A673 (cell line): ENCODE measurements around the gene STAT6. TPM values are rescaled to one million over a fixed set of nuclear protein-coding genes. Genes with fewer than 3 reads are reported as not detected.

ENCODE experiments used
- BruUV-seq: library from RNA; stranded (reverse); fragments of 400-500 nt; replicated peaks from 2 replicates; lab custom pipeline; 2021; lab: Mats Ljungman, UMichigan
- CTCF ChIA-PET: fragments of 300-600 bp; sonication (Branson Sonifier 250); formaldehyde crosslinking; loops from one replicate; lab custom pipeline; 2022; ENCODE audit warnings: antibody characterized with exemption; lab: Charles Lee
- POLR2A ChIA-PET: fragments of 300-600 bp; sonication (Branson Sonifier 250); formaldehyde crosslinking; loops from one replicate; lab custom pipeline; 2022; ENCODE audit warnings: antibody characterized with exemption; ENCODE audit not compliant: low non-redundant PET; lab: Charles Lee
- DNase-seq: peaks from one replicate; pipeline ENCODE4 v3.0.0-alpha.2; 2015; ENCODE audit warnings: low spot score
- H3K27ac ChIP-seq: fragments of 200-600 bp; sonication (generic); 2 replicates; pipeline ENCODE4 v1.5.1; 2016; ENCODE audit warnings: mixed run types, low read depth, mild to moderate bottlenecking, mixed read lengths, antibody characterized with exemption, low read length; ENCODE audit not compliant: poor library complexity, severe bottlenecking
- H3K27me3 ChIP-seq: fragments of 200-600 bp; sonication (generic); replicated peaks from 2 replicates; pipeline ENCODE4 v1.6.1; 2017; ENCODE audit warnings: mixed run types, low read depth, mild to moderate bottlenecking, mixed read lengths, antibody characterized with exemption, low read length; ENCODE audit not compliant: insufficient read depth, poor library complexity
- H3K36me3 ChIP-seq: fragments of 200-600 bp; sonication (generic); 2 replicates; pipeline ENCODE4 v1.6.1; 2016; ENCODE audit warnings: mixed run types, mild to moderate bottlenecking, mixed read lengths, antibody characterized with exemption, low read length; ENCODE audit not compliant: insufficient read depth, poor library complexity, severe bottlenecking
- H3K4me1 ChIP-seq: fragments of 200-600 bp; sonication (generic); 2 replicates; pipeline ENCODE4 v1.6.1; 2017; ENCODE audit warnings: mixed run types, mild to moderate bottlenecking, mixed read lengths, antibody characterized with exemption, low read length; ENCODE audit not compliant: insufficient read depth, poor library complexity, severe bottlenecking
- H3K4me3 ChIP-seq: fragments of 200-600 bp; sonication (generic); 2 replicates; pipeline ENCODE4 v1.5.1; 2016; ENCODE audit warnings: low read depth, mixed run types, mild to moderate bottlenecking, mixed read lengths, low read length; ENCODE audit not compliant: poor library complexity, severe bottlenecking
- H3K9me3 ChIP-seq: fragments of 200-600 bp; sonication (generic); 2 replicates; pipeline ENCODE4 v1.6.1; 2016; ENCODE audit warnings: mixed run types, low read depth, mild to moderate bottlenecking, mixed read lengths, antibody characterized with exemption, low read length; ENCODE audit not compliant: poor library complexity, severe bottlenecking
- EZH2 ChIP-seq: fragments of 200-600 bp; sonication (generic); IDR thresholded peaks from 2 replicates; pipeline ENCODE4 v1.6.1; 2017; ENCODE audit warnings: borderline replicate concordance, low read depth, mild to moderate bottlenecking, mixed read lengths, antibody characterized with exemption, low read length; ENCODE audit not compliant: poor library complexity, severe bottlenecking
- intact Hi-C: fragments of 100-400 bp; cut with micrococcal nuclease; formaldehyde crosslinking; loops from one replicate; pipeline ENCODE4 v1.10.0; 2022; ENCODE audit not compliant: unreplicated experiment
- total RNA-seq: library from RNA; stranded (reverse); gene quantifications from 2 replicates; pipeline ENCODE4 v1.2.3, GENCODE V29; 2021
- TF ChIP-seq, protein P1 (sequence below): fragments of 300-800, 200-600 bp; sonication (generic); conservative IDR thresholded peaks from 2 replicates; pipeline ENCODE4 v1.5.1; 2017; ENCODE audit warnings: low read depth, mild to moderate bottlenecking, antibody characterized with exemption, low read length, moderate library complexity, mixed read lengths

Gene STAT6
- total RNA-seq, 1 experiment from 2014 or later: 111 TPM

DNA sequence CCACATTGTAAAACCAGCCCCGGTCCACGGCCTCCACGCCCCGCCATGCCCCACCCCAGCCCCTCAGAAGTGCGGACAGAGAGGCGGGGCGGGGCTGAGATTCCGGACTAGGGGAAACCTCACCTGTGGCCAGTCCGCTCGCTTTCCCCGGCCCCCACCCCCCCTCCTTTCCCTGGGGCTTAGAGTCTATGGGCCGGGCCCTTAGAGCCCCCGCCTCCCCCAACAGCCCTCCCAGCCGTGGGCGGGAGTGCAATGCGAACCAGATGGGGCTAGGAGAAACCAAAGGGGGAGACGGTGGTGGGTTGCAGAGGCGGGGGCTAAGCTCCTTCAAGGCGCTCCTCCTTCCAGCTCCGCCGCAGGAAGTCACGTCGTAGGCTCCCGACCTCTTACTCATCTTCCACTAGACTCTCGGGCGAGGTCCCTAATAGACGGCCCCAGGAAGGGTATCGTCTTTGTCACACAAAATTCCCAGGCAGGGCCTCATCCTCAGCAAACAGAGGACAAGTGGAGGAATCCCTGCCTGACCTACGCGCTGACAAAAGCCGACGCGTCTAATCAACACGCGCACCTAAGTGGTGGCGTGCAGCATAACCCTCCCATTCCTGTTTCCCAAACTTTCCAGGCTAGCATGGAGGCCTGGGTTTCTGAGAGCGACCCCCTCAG lies 23.3 kb downstream of the STAT6 start:
- intact Hi-C loops: loop anchor here (1.0 kb wide), 1 partner anchor 9 kb away; no protein-coding TSS in a partner anchor

DNA sequence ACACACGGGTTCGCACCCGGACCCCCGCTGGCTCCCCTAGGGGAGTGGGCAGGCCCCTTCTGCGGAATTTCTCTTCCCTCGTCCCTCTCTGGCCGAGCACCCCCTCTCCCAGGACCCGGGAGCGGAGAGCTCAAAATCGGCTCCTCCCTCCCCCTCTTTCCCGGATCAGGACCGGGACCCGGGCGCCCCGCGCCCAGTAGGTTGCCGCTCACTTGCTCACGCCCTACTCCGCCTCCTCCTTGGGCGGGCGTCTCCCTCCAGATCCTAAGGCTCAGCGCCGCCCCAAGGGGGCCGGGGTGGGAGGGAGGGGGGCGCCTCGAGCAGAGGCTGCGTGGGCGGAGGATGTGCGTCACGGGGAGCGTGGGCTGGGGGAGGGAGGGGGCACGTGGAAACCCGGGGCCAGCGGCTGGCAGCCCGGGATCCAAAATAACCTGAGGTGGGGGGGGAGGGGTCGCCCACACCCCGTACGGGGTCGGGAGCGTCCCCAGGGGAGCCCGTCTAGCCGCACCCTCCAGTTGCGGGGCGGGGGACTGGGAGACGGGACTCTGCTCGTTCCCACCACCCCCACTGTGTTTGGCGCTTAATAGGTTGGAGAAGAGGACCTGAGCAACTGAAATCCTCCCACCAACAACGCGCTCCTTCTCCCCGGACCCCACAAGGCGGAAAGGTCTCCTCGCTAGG lies 24.0 kb downstream of the STAT6 start:
- peaks cover 36% of the 10 kb centered on the region for H3K4me1 ChIP-seq
- no TSS peak for BruUV-seq
- TF ChIP-seq, protein P1, sequence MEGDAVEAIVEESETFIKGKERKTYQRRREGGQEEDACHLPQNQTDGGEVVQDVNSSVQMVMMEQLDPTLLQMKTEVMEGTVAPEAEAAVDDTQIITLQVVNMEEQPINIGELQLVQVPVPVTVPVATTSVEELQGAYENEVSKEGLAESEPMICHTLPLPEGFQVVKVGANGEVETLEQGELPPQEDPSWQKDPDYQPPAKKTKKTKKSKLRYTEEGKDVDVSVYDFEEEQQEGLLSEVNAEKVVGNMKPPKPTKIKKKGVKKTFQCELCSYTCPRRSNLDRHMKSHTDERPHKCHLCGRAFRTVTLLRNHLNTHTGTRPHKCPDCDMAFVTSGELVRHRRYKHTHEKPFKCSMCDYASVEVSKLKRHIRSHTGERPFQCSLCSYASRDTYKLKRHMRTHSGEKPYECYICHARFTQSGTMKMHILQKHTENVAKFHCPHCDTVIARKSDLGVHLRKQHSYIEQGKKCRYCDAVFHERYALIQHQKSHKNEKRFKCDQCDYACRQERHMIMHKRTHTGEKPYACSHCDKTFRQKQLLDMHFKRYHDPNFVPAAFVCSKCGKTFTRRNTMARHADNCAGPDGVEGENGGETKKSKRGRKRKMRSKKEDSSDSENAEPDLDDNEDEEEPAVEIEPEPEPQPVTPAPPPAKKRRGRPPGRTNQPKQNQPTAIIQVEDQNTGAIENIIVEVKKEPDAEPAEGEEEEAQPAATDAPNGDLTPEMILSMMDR: no peak
- no peak for TF ChIP-seq EZH2
- H3K27me3 ChIP-seq: no peaks in the 10 kb centered on the region
- peak overlapping the region; percentile 63 for H3K4me3 ChIP-seq
- H3K27ac ChIP-seq: peak overlapping the region; percentile 100
- POLR2A ChIA-PET: interaction anchor here (0.5 to 1.0 kb wide), 5 partner anchors 8 to 458 kb away, joined by 3 to 11 read pairs (median 4); partner anchors contain the start of genes NEMP1 and STAT6
- peak; percentile 98 for DNase-seq
- H3K36me3 ChIP-seq: peaks cover 17% of the 10 kb centered on the region
- CTCF ChIA-PET: interaction anchor here (1.1 kb wide), 1 partner anchor 25 kb away, joined by 4 read pairs; the partner anchor contains the start of gene STAT6
- no peaks in the 10 kb centered on the region for H3K9me3 ChIP-seq
- intact Hi-C loops: loop anchor here (1.0 kb wide), 1 partner anchor 8 kb away; no protein-coding TSS in a partner anchor

More for the DNA sequence above, 23.3 kb downstream of the STAT6 start:
- BruUV-seq: TSS peak; percentile 75
- peak; percentile 99 for DNase-seq
- Histone ChIP-seq H3K4me3 (peak overlapping the region; percentile 63), H3K4me1 (peaks cover 43% of the 10 kb centered on the region), H3K36me3 (peaks cover 24% of the 10 kb centered on the region), H3K27ac (peak overlapping the region; percentile 100), H3K9me3 (no peaks in the 10 kb centered on the region), H3K27me3 (no peaks in the 10 kb centered on the region)
- ChIA-PET POLR2A (interaction anchor here (0.5 to 1.0 kb wide), 5 partner anchors 9 to 1244 kb away, joined by 3 to 11 read pairs (median 8); partner anchors contain the start of genes NEMP1 and STAT6), CTCF (no interaction called here)
- no peak for TF ChIP-seq EZH2
- TF ChIP-seq, protein P1: no peak

DNA sequence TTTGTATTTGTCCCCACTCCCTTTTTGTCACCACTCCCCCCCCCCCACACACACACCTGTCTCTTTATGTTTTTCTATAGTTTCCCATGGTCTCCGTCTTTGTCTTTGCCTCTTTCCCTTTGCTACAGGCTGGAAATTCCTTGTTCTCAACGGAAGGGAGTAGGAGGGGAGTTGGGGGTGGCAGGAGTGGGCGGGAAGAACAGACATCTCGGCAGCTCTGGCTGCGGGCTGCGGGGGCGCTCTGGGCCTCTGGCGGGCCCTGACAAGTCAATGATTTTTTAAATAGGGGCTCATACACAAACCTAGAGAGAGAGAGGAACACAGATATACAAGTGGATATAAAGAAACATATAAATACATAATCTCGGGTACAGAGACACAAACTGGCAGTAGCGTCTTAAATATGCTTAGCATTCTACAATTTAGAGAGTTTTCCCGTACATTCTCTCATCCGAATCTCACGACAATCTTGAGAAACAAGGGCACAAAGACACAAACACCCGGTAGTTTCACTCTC lies 24.6 kb downstream of the STAT6 start:
- peak; percentile 89 for DNase-seq
- peak overlapping the region; percentile 63 for H3K4me3 ChIP-seq
- H3K27me3 ChIP-seq: no peaks in the 10 kb centered on the region
- TF ChIP-seq, protein P1: peak; percentile 66
- TF ChIP-seq EZH2: no peak
- peaks cover 31% of the 10 kb centered on the region for H3K4me1 ChIP-seq
- ChIA-PET CTCF (interaction anchor here (1.1 kb wide), 1 partner anchor 25 kb away, joined by 4 read pairs; the partner anchor contains the start of gene STAT6), POLR2A (interaction anchor here (0.5 to 0.7 kb wide), 2 partner anchors 17 to 457 kb away, joined by 3 read pairs; no protein-coding TSS in a partner anchor)
- peaks cover 11% of the 10 kb centered on the region for H3K36me3 ChIP-seq
- no peaks in the 10 kb centered on the region for H3K9me3 ChIP-seq
- TSS peak; percentile 21 for BruUV-seq
- intact Hi-C loops: loop anchor here (1.0 kb wide), 1 partner anchor 7 kb away; no protein-coding TSS in a partner anchor
- peak overlapping the region; percentile 100 for H3K27ac ChIP-seq
